ENCODE measurements around the gene MAPRE3.
A peak's percentile ranks its signal among the peaks of the same experiment; 100 is the strongest.

The MAPRE3 gene

GRCh38 chr2:27049422-27050280, 79.2 kb downstream of the MAPRE3 start:
- no peak for DNase-seq

DNA sequence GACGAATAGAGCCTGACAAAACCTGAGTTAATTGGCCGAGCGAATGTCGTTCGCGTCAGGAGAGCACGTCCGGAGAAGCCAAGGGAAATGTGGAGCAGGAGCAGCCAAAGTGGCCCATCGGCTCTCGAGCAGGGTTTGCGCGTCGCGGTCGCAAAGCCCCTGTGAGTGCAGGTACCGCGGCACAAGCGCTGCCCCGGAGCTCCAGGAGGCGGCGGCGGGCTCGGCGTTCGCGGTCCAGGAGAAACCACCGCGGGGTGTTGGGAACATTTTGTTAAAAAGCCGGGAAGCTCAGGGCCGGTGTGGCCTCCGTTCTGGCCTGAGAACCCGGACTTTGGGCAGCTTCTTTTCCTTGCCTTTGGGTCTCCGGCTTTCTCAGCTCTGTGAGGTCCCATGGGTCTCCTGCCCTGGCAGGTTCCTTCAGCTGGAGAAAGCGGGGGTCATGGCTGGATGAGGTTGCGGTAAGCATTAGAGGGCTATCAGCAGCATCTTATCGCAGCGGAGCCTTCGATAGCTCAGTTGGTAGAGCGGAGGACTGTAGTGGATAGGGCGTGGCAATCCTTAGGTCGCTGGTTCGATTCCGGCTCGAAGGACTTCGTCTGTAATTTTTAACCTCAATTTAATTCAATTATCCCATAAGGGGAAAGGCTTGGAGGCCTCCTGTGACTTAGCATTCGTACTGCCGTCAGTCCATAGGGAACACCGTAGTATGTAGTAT, 80.0 kb downstream of the MAPRE3 start:
- peak; percentile 91 for DNase-seq

DNA sequence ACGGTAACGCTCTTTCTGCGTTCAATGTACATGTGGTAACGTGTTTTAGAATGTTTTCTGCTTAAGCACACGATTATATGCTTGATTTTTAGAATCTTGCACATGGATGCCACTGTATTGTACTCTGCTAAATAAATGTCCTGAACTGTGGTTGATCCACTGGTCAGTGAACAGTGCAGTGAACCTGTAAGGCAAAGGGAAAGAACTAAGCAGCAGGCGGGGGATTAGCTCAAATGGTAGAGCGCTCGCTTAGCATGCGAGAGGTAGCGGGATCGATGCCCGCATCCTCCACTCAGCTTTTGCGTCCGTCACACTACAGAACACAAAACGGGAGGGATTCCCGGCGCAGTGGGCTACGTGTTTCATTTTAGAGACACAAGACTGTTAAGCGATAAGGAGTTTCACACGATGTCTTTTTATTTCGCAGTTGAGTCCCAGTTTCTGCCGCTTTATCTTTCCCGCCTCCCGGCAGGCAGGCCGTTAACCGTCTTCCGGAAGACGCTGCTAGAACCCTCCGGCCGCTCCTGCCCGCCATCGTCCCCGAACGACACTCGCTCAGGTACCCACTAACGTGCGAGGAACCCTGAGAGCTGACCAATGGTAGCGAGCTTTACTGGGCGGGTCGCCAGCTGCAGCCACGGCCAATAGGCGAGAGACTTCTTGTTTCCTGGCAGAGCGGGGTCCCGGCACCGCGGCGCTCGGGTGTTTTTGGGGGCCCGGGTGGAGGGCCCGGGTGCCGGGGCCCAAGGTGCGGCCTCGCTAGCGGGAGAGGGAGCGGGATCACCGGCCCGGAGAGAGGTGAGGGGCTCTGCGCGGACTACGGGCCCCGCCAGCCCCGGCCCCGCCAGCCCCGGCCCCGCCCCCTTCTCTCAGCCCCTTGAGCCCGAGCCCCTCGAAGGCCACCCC, 80.8 kb downstream of the MAPRE3 start, which contains the start of gene AGBL5:
AGBL5 (plus strand) TSS at position 673 of the 906 bp plus-strand sequence. CDS start 1,291 bp downstream, outside the sequence.
- DNase-seq, result peak; percentile 71

DNA sequence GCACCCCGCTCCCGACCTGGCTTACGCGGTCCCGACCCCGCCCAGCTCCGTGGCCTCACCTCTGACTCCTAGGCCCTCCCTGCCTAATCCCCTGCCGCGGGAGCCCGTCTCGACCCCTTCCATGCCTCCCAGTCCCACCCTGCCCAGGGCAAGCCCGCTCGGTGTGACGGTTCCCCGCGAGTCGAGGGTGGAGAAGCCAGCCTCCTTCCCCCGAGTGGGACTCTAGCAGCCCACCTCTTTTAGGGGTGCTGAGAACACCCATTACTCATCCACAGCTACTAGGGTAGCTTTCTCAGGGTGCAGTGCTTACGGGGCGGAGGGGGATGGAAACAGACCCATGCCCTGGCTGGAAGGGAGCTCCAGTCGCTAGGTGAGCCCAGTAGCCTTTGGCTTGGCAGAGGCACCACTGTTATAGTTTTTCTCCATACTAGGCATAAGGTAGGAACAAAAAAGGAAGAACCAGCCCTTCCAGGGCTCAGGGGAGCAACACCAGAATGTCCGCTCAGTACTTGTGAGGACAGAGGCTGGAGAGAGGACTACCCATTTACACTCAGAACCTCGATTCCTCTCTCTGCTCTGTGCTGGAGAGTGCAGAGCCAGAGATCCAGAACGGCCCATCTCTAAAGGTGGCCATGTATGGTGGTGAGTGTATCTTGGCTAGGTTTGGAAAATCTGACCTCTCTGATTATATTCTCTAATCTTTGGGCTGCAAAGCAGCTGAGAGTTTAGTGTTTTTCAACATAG, 81.6 kb downstream of the MAPRE3 start:
- DNase-seq, result no peak

GRCh38 chr2:27053321-27053720, 82.9 kb downstream of the MAPRE3 start:
- no peak for DNase-seq

- no peak for DNase-seq
These were observed 83.3 kb downstream of the MAPRE3 start for GRCh38 chr2:27053776-27054175.

GRCh38 chr2:27054721-27055120, 84.3 kb downstream of the MAPRE3 start:
- DNase-seq, result no peak

GRCh38 chr2:27057184-27057583, 86.7 kb downstream of the MAPRE3 start:
- no peak for DNase-seq

- DNase-seq, result no peak
These were observed 87.8 kb downstream of the MAPRE3 start for GRCh38 chr2:27058210-27058609.

GRCh38 chr2:27059141-27059820, 88.8 kb downstream of the MAPRE3 start:
- DNase-seq, result no peak

DNA sequence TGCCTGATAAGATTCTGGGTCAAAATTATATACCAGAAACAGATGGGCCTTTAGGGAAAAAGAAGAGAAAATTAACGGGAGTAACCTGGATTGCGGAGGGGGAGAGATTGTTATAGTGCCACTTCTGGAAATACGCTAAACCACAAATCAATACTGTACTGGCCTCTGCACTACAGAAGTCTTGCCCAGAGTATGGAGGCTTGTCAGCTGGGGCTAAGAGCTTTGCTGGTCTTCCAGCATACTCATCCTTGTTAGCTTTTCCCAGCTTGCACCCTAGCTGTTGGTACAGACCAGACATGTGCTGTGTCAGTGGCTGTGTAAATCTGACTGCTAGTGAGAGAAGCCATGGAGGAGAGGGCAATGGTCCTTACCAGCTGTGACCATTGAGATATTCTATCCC, 89.9 kb downstream of the MAPRE3 start:
- no peak for DNase-seq

GRCh38 chr2:27065128-27065527, 94.7 kb downstream of the MAPRE3 start:
- DNase-seq, result peak; percentile 83

DNA sequence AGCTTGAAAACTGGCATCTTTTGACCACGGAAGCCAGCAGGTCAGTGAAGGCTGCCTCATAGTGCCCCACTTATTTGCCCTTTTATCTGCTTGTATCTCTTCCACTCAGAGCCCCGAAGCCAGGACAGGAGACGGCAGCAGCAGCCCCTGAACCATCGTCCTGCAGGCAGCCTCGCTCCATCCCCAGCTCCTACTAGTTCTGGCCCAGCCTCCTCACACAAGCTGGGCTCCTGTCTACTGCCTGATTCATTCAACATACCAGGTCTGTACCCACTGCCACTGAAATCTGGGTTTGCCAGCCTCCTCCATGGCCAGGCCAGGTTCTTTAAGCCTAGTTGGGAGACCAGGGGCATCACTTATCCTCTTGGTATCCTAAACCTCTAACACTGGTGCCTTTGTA, 96.9 kb downstream of the MAPRE3 start:
- no peak for DNase-seq

GRCh38 chr2:27069436-27069835, 99.0 kb downstream of the MAPRE3 start:
- no peak for DNase-seq

GRCh38 chr2:27069961-27070618, 99.7 kb downstream of the MAPRE3 start:
- DNase-seq, result no peak

DNA sequence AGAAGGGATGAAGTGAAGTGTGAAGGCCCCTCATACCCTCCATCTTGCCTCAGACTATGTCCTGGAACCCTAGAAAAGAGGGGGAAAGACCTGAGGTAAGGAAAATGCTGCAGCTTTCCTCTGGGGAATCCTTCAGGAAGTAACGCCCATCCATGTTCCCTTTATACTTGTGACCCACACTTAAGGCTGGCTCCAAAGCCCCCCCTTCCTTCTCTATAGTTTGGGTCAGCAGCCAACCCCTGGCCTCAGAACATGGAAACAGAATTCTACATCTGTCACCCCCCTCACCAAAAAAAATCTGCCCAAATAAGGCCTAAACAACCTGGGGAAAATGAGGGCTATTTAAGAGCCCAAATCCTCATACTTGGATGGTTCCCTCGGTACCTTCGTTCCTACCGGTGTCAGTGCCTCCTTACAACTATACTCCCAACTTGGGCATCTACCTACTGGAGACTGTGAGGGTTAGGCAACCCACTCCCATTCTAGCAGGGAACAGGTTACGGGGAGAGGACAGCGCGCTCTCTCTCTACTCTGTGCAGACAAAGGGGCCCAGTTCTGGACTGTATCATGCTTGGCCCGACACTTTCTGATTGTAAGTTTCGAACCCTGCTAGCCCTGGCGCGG, 100.3 kb downstream of the MAPRE3 start:
- DNase-seq, result no peak

GRCh38 chr2:27071277-27071989, 101.0 kb downstream of the MAPRE3 start, which contains the start of gene OST4:
OST4 (minus strand) TSS chr2:27071654.
- peak; percentile 27 for DNase-seq

GRCh38 chr2:27071990-27072830, 101.8 kb downstream of the MAPRE3 start:
- no peak for DNase-seq

- no peak for DNase-seq
These were observed 102.5 kb downstream of the MAPRE3 start for GRCh38 chr2:27072920-27073319.

Measured in NCI-H524 treated with DMSO at 0.1 percent for 48 hours (cell line).